GM18498 (cell line): ENCODE data around the gene XPR1.

ENCODE experiments used
- ATAC-seq: cut with Tn5 transposase; IDR thresholded peaks from one replicate; pipeline ENCODE4 v1.9.1; 2021; ENCODE audit warnings: mild to moderate bottlenecking, moderate library complexity; ENCODE audit not compliant: unreplicated experiment

The XPR1 gene

DNA sequence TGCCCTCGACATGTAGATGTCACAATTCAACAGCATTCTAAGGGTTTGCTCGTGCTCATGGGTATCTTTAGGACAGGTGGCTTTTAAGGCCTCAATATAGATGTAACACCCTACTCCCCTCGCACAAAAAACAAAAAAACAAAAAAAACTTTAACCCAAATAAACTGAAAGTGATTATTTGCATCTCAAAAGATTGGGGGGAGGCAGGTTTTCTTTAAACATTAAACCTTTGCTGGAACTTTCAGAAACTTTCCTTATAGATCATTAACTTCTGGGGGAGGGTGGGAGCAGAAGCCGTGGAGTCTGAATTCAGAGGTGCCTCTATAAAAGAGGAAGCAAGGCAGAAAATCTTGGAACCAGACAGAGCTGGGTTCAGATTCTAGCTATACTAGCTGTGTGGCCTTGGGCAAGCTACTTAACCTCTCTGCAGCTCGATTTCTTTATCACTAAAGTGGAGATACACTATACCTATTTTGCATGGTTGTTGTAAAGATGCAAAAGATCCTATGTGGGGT lies 277.7 kb downstream of the XPR1 start:
- peak; percentile 51 for ATAC-seq

DNA sequence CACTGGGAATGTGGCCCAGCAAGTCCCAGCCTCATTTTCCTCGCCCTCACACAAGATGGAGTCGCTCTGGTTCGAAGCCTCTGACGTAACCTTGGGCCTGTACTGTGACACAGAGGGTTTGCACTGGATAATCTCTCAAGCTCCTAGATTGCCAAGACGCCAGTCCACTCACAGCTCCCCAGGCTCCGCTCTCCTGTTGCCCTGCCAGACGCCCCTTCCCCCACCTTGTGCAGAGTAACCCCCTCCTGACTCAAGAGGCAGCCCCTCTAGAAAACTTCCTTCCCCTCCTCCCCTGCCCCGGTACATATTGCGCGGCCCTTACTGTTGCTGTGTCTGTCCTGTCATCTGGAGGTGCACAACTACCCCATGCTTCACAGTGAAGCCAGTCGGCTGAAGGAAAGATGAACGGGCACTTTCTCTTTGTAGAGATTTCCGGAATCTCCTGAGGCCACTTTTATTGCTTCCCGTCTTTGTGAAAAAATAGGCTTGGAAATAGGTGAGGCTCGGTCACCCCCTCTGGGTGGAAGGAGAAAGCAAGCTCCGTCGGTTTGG lies 279.9 kb downstream of the XPR1 start:
- no peak for ATAC-seq

DNA sequence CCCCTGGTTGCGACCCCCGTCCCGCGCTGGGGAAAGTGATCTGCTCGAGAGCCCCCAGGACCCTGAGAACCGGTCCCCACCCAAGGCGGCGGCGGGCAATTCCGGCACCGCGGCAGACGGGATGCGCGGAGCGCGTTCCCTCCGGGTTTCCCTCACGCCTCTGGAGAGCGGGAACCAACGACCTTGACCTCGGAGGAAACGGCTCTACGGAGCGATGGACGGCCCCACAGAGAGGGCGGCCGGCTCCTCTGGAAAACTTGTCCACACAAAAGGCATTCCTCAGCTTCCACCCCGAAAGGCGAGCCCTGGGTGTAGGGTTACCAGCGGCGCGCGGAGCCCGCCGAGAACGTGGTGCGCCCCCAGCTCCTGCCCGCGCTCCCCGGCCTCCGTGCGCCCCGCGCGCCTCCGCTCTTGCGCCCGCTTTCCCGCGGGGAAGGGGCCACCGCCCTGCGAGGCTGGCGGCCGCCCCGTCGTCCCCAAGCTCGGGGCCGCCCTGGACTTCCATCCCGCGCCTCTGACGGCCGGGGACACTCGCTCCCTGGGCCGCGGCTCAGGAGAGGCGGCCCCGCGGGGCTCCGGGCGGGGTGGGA lies 280.5 kb downstream of the XPR1 start:
- no peak for ATAC-seq

DNA sequence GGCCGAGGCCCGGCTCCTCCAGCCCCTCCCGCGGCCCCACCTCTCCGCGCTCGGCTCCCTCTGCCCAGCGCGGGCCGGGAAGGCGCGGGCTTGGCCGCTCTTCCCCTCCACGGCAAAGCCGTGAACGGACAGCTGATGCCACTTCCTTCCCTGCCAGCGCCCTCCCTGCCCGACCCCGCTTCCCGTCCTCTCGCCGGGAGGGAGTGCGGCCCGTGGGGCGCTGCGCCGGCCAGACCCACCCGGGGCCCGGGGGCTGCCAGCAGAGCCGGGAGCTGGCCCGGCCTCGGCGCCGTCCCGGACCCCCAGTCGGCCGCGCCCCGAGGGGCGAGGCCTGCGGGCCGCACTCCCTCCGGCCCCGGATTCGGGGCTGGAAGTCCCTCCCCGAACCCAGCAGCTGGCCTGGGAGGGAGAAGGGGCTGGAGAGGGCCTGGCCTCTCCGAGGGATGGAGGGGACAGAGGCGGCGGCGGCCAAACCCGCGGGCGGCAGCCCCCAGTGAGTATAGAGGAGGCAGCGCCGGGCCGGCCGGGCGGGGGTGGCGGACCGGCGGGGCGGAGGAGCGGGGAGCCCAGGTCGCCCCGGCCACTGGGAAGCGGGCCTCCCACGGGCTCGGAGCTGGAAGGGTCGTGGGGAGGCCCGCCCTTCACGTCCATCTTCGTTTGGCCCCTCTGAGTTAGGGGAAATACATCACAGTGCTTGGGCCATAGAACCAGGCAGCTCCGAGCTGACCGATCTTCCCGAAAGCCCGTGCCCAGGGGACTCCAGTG lies 281.2 kb downstream of the XPR1 start, which contains the start of gene KIAA1614:
Gene KIAA1614 (plus strand): TSS at position 97 of the 765 bp plus-strand sequence. CDS start 347 bp downstream, at position 444.
- ATAC-seq, result no peak

DNA sequence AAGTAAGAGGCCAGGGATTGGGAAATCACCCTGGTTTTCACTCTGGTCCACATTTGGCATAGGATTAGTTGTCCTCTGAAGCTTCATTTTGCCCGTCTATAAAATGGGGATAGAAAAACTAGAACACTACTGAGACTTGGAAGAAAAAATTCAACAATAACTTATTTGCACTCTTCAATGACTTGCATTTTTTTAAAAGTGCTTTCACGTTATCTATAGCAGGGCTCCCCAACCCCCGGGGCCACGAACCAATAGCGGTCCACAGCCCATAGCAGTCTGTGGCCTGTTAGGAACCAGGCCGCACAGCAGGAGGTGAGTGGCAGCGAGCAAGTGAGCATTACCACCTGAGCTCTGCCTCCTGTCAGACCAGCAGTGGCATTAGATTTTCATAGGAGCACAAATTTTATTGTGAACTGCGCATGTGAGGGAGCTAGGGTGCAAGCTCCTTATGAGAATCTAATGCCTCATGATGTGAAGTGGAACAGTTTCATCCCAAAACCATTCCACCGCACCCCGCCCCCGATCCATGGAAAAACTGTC lies 283.7 kb downstream of the XPR1 start:
- ATAC-seq, result no peak

DNA sequence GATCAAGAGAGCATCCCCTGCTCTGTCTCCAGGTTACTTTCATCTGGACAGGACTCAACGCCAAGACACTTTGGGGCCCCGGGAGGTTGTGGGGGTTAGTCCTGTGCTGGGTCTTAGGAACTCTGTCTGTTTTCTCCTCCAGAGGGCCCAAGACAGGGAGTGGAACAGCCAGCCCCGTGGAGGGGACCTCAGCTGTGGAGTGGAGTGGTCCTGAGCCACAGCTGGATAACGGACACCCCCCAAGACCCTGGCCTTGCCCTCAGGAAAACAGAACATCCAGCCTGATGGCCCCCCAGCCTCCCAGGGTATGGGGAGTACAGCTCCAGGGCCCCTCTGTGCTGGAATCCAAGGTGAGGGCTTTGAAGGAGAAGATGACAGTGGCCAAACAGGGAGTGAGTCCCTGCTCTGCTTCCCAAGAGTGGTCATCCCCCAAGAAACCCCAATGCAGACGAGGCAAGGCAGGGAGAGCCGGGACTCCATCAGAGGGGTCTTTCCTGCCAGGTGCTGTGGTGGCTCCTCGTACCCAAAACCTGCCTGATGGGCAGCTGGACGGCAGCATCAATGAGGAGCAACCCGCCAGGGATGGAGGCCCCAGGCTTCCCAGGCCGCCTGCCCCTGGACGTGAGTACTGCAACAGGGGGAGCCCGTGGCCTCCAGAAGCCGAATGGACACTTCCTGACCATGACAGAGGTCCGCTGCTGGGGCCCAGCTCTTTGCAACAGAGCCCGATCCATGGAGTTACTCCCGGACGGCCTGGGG lies 284.4 kb downstream of the XPR1 start:
- no peak for ATAC-seq

DNA sequence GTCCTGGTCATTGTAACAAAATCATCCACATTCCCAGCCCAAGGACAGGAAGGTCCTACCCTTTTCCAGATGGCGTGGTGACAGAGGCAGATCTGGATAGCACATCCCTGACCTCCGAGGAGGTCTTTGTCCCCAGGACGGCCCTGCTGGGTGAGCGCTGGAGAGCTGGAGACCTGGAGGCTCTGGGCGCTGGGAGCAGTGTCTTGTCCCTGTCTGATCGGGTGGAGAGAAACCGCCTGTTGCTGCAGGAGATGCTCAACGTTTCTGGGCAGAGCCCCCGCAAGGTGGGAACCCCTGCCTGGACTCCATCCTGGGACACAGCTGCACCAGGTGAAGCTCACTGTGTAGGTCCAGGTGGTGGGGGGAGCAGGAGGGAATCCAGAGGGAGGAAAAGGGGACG lies 284.9 kb downstream of the XPR1 start:
- ATAC-seq, result no peak

DNA sequence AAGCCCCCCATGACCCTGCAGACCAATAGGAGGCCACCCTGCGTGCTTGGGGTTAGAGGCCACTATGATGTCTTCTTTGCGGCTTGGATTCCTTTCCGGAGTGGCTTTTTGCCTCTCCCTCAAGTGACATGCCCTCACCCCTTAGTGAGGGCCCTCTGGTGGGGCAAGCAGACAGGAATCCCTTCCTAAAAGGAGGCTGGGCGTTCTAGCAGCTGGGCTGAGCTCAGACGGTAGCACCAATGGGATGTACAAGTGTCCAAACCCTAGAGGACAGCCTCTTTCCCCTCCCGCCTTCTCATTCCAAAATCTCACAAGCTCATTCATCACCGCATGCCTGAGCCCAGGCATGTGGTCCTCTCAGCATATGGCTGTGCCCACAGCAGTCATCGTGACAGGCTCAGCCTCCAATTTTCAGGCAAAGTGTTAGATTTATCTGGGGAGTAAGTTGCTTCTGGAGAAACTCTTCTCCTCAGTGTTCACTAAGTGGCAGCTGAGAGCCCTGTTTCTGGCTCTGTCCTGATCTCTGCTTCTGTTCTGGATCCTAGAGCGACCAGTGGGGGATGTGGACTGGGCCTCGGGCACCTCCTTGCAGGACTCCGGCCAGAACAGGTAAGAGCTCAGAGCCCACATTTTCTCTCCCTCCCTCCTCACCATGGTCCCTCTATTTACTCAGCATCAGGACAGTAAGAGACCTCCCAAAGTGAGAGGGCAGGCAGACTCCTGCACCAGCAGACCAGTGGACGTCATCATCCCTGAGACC lies 285.7 kb downstream of the XPR1 start:
- ATAC-seq, result no peak

DNA sequence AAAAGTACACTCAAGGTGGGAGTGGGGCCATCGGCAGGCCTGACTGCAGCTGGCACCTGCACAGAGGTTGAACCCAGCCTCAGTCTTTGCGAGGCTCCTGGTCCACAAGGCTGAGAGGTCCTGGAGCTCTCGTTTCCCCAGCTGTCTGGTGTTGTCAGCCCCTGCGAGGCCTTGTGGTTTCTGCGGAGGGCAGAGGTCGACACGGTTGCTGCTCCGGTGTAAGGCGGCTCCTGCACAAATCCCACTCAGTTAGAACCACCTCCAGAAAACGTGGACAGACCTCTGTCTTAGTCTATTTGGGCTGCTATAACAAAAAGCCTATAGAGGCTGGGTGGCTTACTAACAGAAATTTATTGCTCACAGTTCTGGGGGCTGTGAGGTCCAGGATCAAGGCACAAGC lies 286.7 kb downstream of the XPR1 start:
- no peak for ATAC-seq

DNA sequence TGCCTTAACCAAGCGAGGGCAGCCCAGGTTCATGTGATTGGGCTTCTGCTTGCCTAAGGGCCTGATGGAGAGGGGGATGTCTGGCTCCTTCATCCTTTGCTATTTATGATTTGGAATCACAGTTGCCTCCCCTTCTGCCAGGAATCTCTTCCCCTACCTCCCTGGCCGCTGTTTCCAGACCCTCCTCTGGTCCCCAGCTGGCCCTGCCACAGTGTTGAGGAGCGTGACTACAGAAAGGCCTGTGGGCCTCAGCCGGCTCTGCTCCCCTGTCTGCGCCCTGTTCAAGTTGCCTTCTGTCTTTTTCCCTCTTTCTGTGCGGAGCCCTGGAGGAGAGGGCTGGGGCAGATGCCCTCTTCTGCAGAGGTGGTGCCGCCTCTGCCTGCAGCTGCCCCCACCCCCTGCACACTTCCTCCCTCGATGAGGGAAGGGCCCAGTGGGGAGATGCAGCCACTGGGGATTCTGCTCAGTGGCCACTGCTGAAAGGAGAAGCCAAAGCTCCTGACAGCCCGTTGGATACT lies 287.4 kb downstream of the XPR1 start:
- ATAC-seq, result no peak

DNA sequence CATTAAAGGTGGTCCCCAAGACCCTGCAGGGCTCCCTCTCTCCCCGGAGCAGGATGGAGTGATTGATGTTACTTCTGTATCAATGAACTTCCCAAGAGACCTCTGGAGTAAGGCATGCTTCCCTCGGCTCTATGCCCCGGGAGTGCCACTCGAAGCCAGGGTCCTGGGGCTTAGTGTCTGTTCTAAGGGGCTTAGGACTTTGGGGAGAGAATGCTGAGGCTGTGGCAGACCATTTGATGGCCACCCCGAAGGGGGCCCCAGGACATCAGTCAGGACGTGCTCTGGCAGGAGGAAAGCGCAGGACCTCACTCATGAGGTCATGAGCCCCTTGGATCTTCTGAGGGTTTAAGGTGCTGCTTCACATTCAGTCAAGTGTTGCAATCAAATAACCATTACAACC lies 288.4 kb downstream of the XPR1 start:
- no peak for ATAC-seq

DNA sequence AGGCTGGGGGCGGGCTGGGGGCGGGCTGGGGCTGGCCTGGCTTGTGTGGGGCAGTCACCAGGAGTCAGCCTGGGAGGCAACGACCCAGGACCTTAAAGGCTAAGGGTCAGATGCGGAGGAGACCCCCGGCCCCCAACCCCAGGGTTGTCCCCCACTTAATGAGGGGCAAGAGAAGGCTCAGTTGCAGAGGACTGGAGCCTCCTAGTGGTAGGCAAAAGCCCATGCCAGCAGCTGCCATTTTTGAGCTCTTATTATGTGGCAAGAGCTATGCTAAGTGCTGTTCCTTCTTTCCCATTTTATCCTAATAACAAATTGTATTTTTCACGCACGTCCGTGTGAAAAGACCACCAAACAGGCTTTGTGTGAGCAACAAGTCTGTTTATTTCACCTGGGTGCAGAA lies 288.9 kb downstream of the XPR1 start:
- no peak for ATAC-seq

DNA sequence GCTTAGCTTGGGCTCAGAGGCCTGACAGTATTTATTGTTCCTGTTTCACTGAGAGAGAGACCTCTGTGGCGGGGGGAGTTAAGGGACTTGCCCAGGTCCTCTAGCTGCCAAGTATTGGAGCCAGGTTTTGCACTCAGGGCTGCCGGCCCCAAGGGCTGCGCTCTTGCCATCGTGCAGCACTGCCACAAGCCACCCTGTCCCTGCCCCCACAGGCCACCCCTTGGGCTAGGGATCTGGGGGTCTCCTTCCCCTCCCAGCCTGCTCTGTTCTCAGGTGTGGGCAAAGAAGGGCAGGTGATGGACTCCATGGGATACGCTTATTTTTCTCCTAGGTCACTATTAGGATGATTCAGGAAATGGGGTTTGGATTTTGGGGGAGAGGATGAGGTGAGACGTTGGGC lies 289.6 kb downstream of the XPR1 start:
- no peak for ATAC-seq

DNA sequence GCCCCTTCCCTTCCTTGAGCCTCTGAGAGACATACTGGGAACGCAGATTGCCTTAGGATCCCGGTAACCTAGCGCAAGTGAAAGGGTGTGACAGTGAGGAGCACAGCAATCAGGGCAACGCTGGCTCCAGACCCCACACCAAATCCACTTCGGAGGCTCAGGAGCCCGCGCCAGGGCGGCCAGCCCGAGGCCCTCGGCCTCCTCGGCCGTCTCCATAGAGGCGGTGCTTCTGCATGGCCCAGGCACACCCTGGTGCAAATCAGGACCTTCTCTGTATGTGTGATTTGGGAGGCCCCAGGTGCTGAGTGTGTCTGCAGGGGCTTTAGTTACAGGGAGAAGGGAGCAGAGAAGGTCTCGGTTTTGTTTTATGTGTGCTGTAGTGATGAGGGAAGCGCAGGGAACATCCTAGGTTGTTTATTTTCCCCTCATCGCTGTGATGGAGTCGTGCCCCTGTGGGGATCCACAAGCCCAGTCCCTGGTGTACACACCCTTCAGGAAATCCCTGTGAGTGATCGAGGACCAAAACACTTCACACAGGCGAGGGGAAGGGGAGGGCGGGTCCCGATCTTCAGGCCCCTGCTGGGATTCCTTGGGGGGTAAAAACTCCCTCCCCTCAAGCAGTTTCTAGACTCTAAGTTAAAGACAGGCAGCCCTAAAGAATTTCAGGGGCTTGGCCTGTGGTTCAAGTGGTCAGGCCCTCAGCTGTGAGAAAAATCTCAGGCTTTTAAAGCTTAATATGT lies 290.2 kb downstream of the XPR1 start:
- no peak for ATAC-seq

DNA sequence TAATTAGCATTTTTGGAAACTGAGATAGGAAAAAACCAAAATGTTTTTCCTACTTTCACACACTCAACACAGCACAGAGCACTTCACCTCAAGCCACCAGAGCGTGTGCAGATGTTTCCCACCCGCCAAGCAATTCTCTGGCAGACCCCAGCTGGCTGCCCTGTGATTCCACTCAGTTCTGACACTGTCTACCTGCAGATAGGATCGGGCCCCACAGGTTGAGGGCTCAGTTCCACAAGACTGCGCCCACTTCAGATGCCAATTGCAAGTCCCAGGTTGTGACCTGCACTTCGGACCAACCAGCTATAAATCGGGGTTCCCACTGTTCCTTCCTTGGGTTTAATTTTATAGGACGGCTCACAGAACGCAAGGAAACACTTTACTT lies 290.8 kb downstream of the XPR1 start:
- no peak for ATAC-seq

DNA sequence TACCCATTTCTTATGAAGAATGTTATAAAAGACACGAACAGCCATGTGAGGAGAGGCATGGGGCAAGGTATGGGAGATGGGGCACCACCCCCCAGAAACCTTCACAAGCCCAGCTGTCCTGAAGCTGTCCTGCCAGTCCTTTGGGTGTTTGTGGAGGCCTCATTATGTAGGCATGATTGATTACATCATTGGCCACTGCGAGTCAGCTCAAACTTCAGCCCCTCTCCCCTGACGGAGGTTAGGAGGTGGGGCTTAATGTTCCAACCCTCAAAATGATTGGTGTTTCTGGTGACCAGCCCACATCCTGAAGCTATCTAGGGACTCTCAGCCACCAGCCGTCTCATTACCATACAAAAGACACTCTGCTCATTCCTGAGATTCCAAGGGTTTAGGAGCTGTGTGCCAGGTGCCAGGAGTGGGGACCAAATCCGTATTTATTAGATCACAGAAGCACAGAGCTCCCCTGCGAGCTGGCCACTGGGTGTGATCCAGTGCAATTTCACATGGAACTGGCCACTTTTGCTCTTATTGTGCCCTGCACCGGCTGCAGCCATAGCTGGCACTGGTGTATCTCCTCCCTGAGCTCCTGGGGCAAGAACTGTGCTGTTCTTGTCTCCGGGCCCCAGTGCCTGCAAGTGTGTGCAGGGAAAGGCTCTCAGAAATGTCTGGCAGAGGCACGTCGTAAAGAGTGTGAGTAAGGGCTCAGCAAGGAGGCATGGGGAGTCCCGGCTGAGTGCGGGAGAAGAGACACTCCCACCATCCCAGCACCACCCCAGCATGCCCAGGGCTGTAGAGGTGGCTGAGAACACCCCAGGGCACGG lies 291.4 kb downstream of the XPR1 start:
- no peak for ATAC-seq

DNA sequence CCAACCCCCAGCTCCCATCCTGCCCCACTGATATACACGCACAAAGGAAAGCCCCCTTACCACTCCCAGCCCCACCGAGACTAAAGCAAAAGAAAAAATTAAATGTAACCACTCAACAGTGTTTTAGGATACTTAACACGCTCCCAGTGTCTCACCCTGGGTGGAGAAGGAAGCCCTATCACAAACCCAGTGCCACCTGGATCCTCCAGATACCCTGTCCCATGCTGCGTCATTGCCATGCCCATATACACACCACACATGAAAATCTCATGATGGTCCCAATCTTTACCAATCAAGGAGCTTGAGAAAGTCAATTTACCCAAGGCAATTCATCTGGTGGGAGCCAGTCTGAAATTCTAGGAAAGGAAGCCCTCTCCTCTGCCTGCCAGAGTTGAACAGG lies 292.1 kb downstream of the XPR1 start:
- no peak for ATAC-seq

DNA sequence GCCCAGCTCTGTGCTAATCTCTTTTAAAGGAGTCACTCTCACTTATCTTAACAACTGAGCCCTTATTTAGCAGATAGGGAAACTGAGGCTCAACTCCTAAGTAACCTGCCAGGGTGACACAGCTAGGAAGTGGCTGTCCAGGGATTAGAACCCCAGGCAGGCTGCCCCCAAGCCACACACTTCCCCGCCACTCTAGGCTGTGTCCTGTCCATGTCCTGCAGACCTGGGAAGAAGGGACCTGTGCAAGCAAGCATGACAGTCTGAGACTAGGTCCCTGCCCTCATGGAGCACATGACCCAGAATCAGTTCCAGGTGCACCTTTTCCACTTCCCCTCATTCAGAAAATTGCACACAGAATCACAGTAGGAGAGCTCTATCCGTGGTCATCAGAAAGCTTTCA lies 293.1 kb downstream of the XPR1 start:
- ATAC-seq, result no peak
